Gastrocnemius medialis (tissue), 4 donors: ENCODE results near the gene MSRB3.

ENCODE experiments used
- POLR2A ChIP-seq, 2 donors: fragments of 450-650 bp; IDR thresholded peaks; one replicate each; pipeline ENCODE4 v1.6.1; 2017; ENCODE audit warnings: antibody characterized with exemption in 2 of 2, mild to moderate bottlenecking in 2 of 2, moderate library complexity in 2 of 2
- TF ChIP-seq, protein P1 (sequence below), 5 experiments: fragments of 450-650 bp in 3 of 5; fragments of 200-600 bp in 2 of 5; sonication (generic) in 2 of 5; IDR thresholded peaks in 4 of 5; conservative IDR thresholded peaks in 1 of 5; 1 replicate in 4 of 5; 2 replicates in 1 of 5; pipeline ENCODE4 v1.5.1; 2016 to 2019; ENCODE audit warnings: antibody characterized with exemption in 5 of 5, mild to moderate bottlenecking in 3 of 5, moderate library complexity in 3 of 5

DNA sequence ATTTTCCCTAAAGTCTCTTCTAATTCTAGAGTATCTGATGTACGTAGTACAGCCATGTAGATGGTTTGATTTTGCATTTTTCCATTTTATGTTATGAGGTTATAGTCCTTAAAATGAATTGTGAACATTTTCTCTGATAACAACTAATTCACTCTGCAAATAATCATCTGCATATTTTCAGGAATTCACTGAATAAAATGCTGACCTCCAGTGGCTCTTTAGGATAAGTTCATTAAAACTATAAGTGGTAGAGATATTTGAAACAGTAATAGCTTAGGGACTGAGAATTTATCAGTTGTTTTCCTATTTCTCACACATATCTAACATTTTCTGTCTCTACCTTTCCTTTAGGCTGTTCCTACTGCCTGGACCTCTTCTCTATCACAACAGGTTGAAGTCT is 4.4 kb downstream of the MSRB3 start:
- TF ChIP-seq, protein P1, sequence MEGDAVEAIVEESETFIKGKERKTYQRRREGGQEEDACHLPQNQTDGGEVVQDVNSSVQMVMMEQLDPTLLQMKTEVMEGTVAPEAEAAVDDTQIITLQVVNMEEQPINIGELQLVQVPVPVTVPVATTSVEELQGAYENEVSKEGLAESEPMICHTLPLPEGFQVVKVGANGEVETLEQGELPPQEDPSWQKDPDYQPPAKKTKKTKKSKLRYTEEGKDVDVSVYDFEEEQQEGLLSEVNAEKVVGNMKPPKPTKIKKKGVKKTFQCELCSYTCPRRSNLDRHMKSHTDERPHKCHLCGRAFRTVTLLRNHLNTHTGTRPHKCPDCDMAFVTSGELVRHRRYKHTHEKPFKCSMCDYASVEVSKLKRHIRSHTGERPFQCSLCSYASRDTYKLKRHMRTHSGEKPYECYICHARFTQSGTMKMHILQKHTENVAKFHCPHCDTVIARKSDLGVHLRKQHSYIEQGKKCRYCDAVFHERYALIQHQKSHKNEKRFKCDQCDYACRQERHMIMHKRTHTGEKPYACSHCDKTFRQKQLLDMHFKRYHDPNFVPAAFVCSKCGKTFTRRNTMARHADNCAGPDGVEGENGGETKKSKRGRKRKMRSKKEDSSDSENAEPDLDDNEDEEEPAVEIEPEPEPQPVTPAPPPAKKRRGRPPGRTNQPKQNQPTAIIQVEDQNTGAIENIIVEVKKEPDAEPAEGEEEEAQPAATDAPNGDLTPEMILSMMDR (IDR thresholded peaks at IDR 0.05 in 4 of 5, conservative IDR thresholded peaks at IDR 0.05 in 1 of 5), result no peak
- TF ChIP-seq POLR2A (IDR thresholded peaks at IDR 0.05), result no peak
